ENCODE data around the gene FOXS1.

Gene FOXS1

DNA sequence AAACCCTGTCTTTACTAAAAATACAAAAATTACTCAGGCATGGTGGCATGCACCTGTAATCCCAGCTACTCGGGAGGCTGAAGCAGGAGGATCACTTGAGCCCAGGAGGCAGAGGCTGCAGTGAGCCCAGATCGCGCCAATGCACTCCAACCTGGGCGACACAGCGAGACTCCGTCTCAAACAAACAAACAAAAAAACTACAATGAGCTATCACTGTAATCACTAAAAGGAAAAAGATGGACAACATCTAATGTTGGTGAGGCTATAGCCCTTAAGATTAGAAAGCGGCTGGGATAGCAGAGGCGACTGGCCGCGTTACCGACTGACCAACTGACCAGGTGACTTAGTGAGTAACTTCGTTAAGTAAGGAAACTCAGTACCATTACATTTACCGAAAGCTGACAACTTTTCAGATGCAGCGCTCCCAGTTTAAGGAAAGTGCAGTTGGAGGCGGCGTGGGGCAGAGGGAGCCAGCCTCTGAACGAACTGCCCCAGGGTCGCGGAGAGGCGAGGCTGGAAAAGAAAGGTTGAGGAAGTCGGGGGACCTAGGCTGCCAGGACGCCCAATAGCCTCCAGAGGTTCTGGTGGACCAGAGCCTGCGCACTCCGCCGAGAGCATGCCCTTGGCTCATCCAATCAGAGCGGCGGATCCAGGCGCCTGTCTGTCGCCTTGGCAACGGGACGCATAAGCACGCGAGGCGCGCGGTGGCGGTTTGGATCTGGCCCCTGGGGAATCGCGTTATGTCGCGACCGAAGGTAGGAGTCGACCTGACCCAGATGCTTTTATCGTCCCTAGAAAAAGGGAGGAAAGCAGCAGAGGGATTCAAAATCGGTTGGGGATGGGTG, 34.0 kb upstream of the FOXS1 start:
- Histone ChIP-seq H3K18ac (ENCODE audit: low read depth in 1 of 2, low read length in 2 of 2) (peak overlapping the region; percentile 14 to 88), H4K91ac (ENCODE audit: low read length) (peak overlapping the region; percentile 52), H2BK5ac (ENCODE audit: low read depth, low read length, poor library complexity, severe bottlenecking) (no peak overlapping the region), H4K8ac (ENCODE audit: low read length) (peak overlapping the region; percentile 86), H2AFZ (ENCODE audit: low read depth, low read length) (peak overlapping the region; percentile 80), H3K36me3 (ENCODE audit: control insufficient read depth in 1 of 2, insufficient read depth in 2 of 2, low read depth in 1 of 2, low read length in 2 of 2) (no peaks in the 10 kb centered on the region), H2BK12ac (ENCODE audit: low read length in 2 of 2) (peak overlapping the region in 1 of 2 experiments; percentile 38), H3K9me3 (ENCODE audit: control insufficient read depth, low read length) (no peaks in the 10 kb centered on the region), H3K23ac (ENCODE audit: low read length in 2 of 2) (no peak overlapping the region), H3K4me3 (ENCODE audit: insufficient read depth in 1 of 2, low read depth in 1 of 2, low read length in 2 of 2) (peak overlapping the region; percentile 63 to 77), H3K79me1 (replicated peaks; ENCODE audit: low read length, poor library complexity, severe bottlenecking) (no peaks in the 10 kb centered on the region), H3K9ac (ENCODE audit: low read length) (peak overlapping the region; percentile 85), H3K27ac (ENCODE audit: low read length, poor library complexity, severe bottlenecking) (no peak overlapping the region), H3K27me3 (ENCODE audit: control insufficient read depth in 1 of 2, insufficient read depth in 1 of 2, low read length in 2 of 2) (peaks cover 6 to 17% of the 10 kb centered on the region in 2 experiments), H3K4me2 (ENCODE audit: low read length, poor library complexity, severe bottlenecking) (peak overlapping the region; percentile 94), H3K14ac (ENCODE audit: low read length in 2 of 2) (peak overlapping the region in 1 of 2 experiments; percentile 30), H2BK120ac (ENCODE audit: low read depth, low read length) (no peak overlapping the region), H2AK5ac (ENCODE audit: low read length, severe bottlenecking) (no peak overlapping the region), H2BK15ac (ENCODE audit: low read depth, poor library complexity, severe bottlenecking) (peak overlapping the region; percentile 73), H3K4me1 (ENCODE audit: control insufficient read depth, insufficient read depth, low read depth, low read length) (peaks cover 9% of the 10 kb centered on the region), H3K4ac (ENCODE audit: low read depth in 1 of 2, low read length in 2 of 2) (peak overlapping the region in 1 of 2 experiments; percentile 19)
- WGBS: 9% methylated on average over 45 of the region's 45 CpGs
- DNase-seq: peak; percentile 99

DNA sequence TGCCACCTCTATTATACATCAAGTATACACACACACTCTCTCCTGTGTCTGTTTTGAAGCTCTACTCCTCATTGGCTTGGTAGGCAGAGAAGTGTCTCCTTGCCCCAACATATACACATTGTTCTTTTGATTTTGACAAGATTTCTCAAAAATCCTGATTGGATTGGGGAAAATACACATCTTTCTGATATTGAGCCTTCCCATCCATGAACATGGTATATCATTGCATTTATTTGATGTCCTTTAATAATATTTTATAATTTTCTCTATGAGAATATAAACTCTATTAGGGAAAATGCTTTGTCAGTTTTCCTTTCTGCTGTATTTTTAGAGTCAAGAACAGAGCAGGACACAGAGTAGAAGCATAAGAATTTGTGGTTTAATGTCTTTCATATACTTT, 32.3 kb upstream of the FOXS1 start:
- no peak overlapping the region for H3K27ac ChIP-seq (ENCODE audit: low read length, poor library complexity, severe bottlenecking)
- H2BK12ac ChIP-seq (ENCODE audit: low read length in 2 of 2): no peak overlapping the region
- H3K14ac ChIP-seq (ENCODE audit: low read length in 2 of 2): no peak overlapping the region
- no peak overlapping the region for H2AFZ ChIP-seq (ENCODE audit: low read depth, low read length)
- no peaks in the 10 kb centered on the region for H3K9me3 ChIP-seq (ENCODE audit: control insufficient read depth, low read length)
- H3K18ac ChIP-seq (ENCODE audit: low read depth in 1 of 2, low read length in 2 of 2): no peak overlapping the region
- H3K4me2 ChIP-seq (ENCODE audit: low read length, poor library complexity, severe bottlenecking): no peak overlapping the region
- H4K8ac ChIP-seq (ENCODE audit: low read length): no peak overlapping the region
- no peak overlapping the region for H3K4me3 ChIP-seq (ENCODE audit: insufficient read depth in 1 of 2, low read depth in 1 of 2, low read length in 2 of 2)
- no peak for DNase-seq
- H2BK15ac ChIP-seq (ENCODE audit: low read depth, poor library complexity, severe bottlenecking): no peak overlapping the region
- H3K36me3 ChIP-seq (ENCODE audit: control insufficient read depth in 1 of 2, insufficient read depth in 2 of 2, low read depth in 1 of 2, low read length in 2 of 2): no peaks in the 10 kb centered on the region
- no peak overlapping the region for H3K9ac ChIP-seq (ENCODE audit: low read length)
- no peak overlapping the region for H2BK5ac ChIP-seq (ENCODE audit: low read depth, low read length, poor library complexity, severe bottlenecking)
- no peak overlapping the region for H2BK120ac ChIP-seq (ENCODE audit: low read depth, low read length)
- no peak overlapping the region for H4K91ac ChIP-seq (ENCODE audit: low read length)
- H3K27me3 ChIP-seq (ENCODE audit: control insufficient read depth in 1 of 2, insufficient read depth in 1 of 2, low read length in 2 of 2): peaks cover 19 to 28% of the 10 kb centered on the region in 2 experiments
- no peak overlapping the region for H3K4ac ChIP-seq (ENCODE audit: low read depth in 1 of 2, low read length in 2 of 2)
- no peak overlapping the region for H2AK5ac ChIP-seq (ENCODE audit: low read length, severe bottlenecking)
- H3K79me1 ChIP-seq (replicated peaks; ENCODE audit: low read length, poor library complexity, severe bottlenecking): no peaks in the 10 kb centered on the region
- H3K23ac ChIP-seq (ENCODE audit: low read length in 2 of 2): no peak overlapping the region
- peaks cover 9% of the 10 kb centered on the region for H3K4me1 ChIP-seq (ENCODE audit: control insufficient read depth, insufficient read depth, low read depth, low read length)

DNA sequence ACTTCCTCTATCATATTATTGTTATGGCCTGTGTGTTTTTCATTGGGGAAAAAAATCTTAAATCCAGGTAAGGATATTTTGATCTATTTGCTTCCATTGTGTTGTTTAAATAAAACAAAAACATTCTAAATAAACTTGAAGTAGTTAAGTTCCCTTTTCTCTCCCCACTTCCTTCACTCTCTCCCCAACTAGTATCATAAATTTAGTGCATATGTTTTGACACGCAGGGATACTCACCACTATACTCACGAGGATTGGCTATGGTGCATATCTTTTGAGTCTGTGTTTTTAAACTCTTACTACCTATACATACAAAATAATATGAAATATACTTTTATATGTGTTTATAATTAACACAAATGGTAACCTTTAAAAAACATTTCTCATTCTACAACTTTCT, 30.3 kb upstream of the FOXS1 start:
- Histone ChIP-seq H3K4me3 (ENCODE audit: insufficient read depth in 1 of 2, low read depth in 1 of 2, low read length in 2 of 2) (no peak overlapping the region), H2BK15ac (ENCODE audit: low read depth, poor library complexity, severe bottlenecking) (no peak overlapping the region), H2AK5ac (ENCODE audit: low read length, severe bottlenecking) (no peak overlapping the region), H3K23ac (ENCODE audit: low read length in 2 of 2) (no peak overlapping the region), H3K14ac (ENCODE audit: low read length in 2 of 2) (no peak overlapping the region), H3K4me2 (ENCODE audit: low read length, poor library complexity, severe bottlenecking) (no peak overlapping the region), H3K9me3 (ENCODE audit: control insufficient read depth, low read length) (no peaks in the 10 kb centered on the region), H4K91ac (ENCODE audit: low read length) (no peak overlapping the region), H3K18ac (ENCODE audit: low read depth in 1 of 2, low read length in 2 of 2) (no peak overlapping the region), H3K36me3 (ENCODE audit: control insufficient read depth in 1 of 2, insufficient read depth in 2 of 2, low read depth in 1 of 2, low read length in 2 of 2) (no peaks in the 10 kb centered on the region), H3K27me3 (ENCODE audit: control insufficient read depth in 1 of 2, insufficient read depth in 1 of 2, low read length in 2 of 2) (peaks cover 33 to 41% of the 10 kb centered on the region in 2 experiments), H2BK12ac (ENCODE audit: low read length in 2 of 2) (no peak overlapping the region), H3K4ac (ENCODE audit: low read depth in 1 of 2, low read length in 2 of 2) (no peak overlapping the region), H3K79me1 (replicated peaks; ENCODE audit: low read length, poor library complexity, severe bottlenecking) (no peaks in the 10 kb centered on the region), H2BK5ac (ENCODE audit: low read depth, low read length, poor library complexity, severe bottlenecking) (no peak overlapping the region), H3K27ac (ENCODE audit: low read length, poor library complexity, severe bottlenecking) (no peak overlapping the region), H3K9ac (ENCODE audit: low read length) (no peak overlapping the region), H2BK120ac (ENCODE audit: low read depth, low read length) (no peak overlapping the region), H3K4me1 (ENCODE audit: control insufficient read depth, insufficient read depth, low read depth, low read length) (peaks cover 9% of the 10 kb centered on the region), H2AFZ (ENCODE audit: low read depth, low read length) (no peak overlapping the region), H4K8ac (ENCODE audit: low read length) (no peak overlapping the region)
- WGBS: no CpG with 5 or more reads among the region's 2 CpGs
- DNase-seq: no peak

DNA sequence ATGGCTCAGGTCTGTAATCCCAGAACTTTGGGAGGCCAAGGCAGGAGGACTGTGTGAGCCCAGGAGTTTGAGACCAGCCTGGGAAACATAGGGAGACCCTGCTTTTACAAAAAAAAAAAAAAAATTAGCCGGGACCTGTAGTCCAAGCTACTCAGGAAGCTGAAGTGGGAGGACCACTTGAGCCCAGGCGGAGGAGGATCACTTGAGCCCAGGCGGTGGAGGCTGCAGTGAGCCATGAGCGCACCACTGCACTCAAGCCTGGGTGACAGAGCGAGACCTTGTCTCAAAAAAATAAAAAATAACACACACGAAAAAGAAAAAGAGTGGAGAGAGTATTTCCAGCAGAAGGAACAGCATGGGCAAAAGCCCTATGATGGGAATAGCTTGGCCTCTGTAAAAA, 27.0 kb upstream of the FOXS1 start:
- Histone ChIP-seq H3K4me2 (ENCODE audit: low read length, poor library complexity, severe bottlenecking) (no peak overlapping the region), H2BK12ac (ENCODE audit: low read length in 2 of 2) (no peak overlapping the region), H3K36me3 (ENCODE audit: control insufficient read depth in 1 of 2, insufficient read depth in 2 of 2, low read depth in 1 of 2, low read length in 2 of 2) (no peaks in the 10 kb centered on the region), H2BK120ac (ENCODE audit: low read depth, low read length) (no peak overlapping the region), H3K27me3 (ENCODE audit: control insufficient read depth in 1 of 2, insufficient read depth in 1 of 2, low read length in 2 of 2) (peaks cover 57 to 60% of the 10 kb centered on the region in 2 experiments), H3K4ac (ENCODE audit: low read depth in 1 of 2, low read length in 2 of 2) (no peak overlapping the region), H3K4me1 (ENCODE audit: control insufficient read depth, insufficient read depth, low read depth, low read length) (peaks cover 12% of the 10 kb centered on the region), H2AK5ac (ENCODE audit: low read length, severe bottlenecking) (no peak overlapping the region), H2BK15ac (ENCODE audit: low read depth, poor library complexity, severe bottlenecking) (no peak overlapping the region), H3K23ac (ENCODE audit: low read length in 2 of 2) (no peak overlapping the region), H4K91ac (ENCODE audit: low read length) (no peak overlapping the region), H3K27ac (ENCODE audit: low read length, poor library complexity, severe bottlenecking) (no peak overlapping the region), H4K8ac (ENCODE audit: low read length) (no peak overlapping the region), H2BK5ac (ENCODE audit: low read depth, low read length, poor library complexity, severe bottlenecking) (no peak overlapping the region), H3K14ac (ENCODE audit: low read length in 2 of 2) (no peak overlapping the region), H3K79me1 (replicated peaks; ENCODE audit: low read length, poor library complexity, severe bottlenecking) (no peaks in the 10 kb centered on the region), H3K9ac (ENCODE audit: low read length) (no peak overlapping the region), H3K9me3 (ENCODE audit: control insufficient read depth, low read length) (no peaks in the 10 kb centered on the region), H2AFZ (ENCODE audit: low read depth, low read length) (no peak overlapping the region), H3K4me3 (ENCODE audit: insufficient read depth in 1 of 2, low read depth in 1 of 2, low read length in 2 of 2) (no peak overlapping the region), H3K18ac (ENCODE audit: low read depth in 1 of 2, low read length in 2 of 2) (no peak overlapping the region)
- 77% methylated on average over 4 of the region's 6 CpGs for WGBS
- DNase-seq: no peak
